Mesodermal cell (in vitro differentiated cells): ENCODE measurements around the gene KRTAP12-4. TPM values are rescaled to one million over a fixed set of nuclear protein-coding genes. Genes with fewer than 3 reads are reported as not detected.

Experiments
- H3K27ac ChIP-seq: 2 replicates; pipeline ENCODE4 v1.7.0; 2013; ENCODE audit warnings: mild to moderate bottlenecking, low read depth, low read length, moderate library complexity; ENCODE audit not compliant: severe bottlenecking
- H3K36me3 ChIP-seq: 2 replicates; pipeline ENCODE4 v1.7.1; 2013; ENCODE audit warnings: mild to moderate bottlenecking, low read length, moderate library complexity; ENCODE audit not compliant: control insufficient read depth, insufficient read depth
- H3K4me1 ChIP-seq: one replicate; pipeline ENCODE4 v1.7.1; 2013; ENCODE audit warnings: mild to moderate bottlenecking, low read length; ENCODE audit not compliant: insufficient read depth, control insufficient read depth, poor library complexity, severe bottlenecking
- H3K4me3 ChIP-seq: 2 replicates; pipeline ENCODE4 v1.7.0; 2013; ENCODE audit warnings: low read length, control low read depth, mild to moderate bottlenecking; ENCODE audit not compliant: insufficient read depth, poor library complexity, severe bottlenecking; ENCODE audit errors: extremely low read depth
- H3K9me3 ChIP-seq: 2 replicates; pipeline ENCODE4 v1.7.1; 2013; ENCODE audit warnings: mild to moderate bottlenecking, low read length, moderate library complexity; ENCODE audit not compliant: control insufficient read depth
- WGBS, 2 experiments: methylation state at CpG; one replicate each; pipeline ENCODE4 v1.1.5; 2013; ENCODE audit warnings: missing lambda C conversion rate in 2 of 2; ENCODE audit not compliant: insufficient coverage in 2 of 2; 5-methylcytosine and 5-hydroxymethylcytosine counted together
- polyA plus RNA-seq, 2 experiments: library from polyadenylated mRNA; stranded (reverse); fragments of 50-300 nt; gene quantifications; one replicate each; pipeline ENCODE4 v1.2.3, GENCODE V29; 2013

The KRTAP12-4 gene
- not detected for polyA plus RNA-seq (2013, experiment 1 of 2)
- not detected for polyA plus RNA-seq (2013, experiment 2 of 2)

- H3K27ac ChIP-seq, result no peak within 1 kb of the TSS
- WGBS, 2 experiments, result 93 to 95% methylated on average over 3 to 6 of the region's 9 CpGs
These were observed at the start of gene KRTAP12-4 for GRCh38 chr21:44654576-44655175. Gene KRTAP12-4 (minus strand): TSS chr21:44654659. CDS start chr21:44654614, 45 bp downstream.

GRCh38 chr21:44703731-44704635, 49.5 kb upstream of the KRTAP12-4 start:
- no peaks in the 10 kb centered on the region for H3K9me3 ChIP-seq
- H3K27ac ChIP-seq, result no peak overlapping the region
- H3K36me3 ChIP-seq, result no peaks in the 10 kb centered on the region
- 50 to 54% methylated on average over 11 to 12 of the region's 13 CpGs for WGBS, 2 experiments
- H3K4me3 ChIP-seq, result no peak overlapping the region
- no peaks in the 10 kb centered on the region for H3K4me1 ChIP-seq

More at GRCh38 chr21:44654576-44655175, at the start of gene KRTAP12-4:
- H3K4me1 ChIP-seq, result peaks cover 7% of the 10 kb centered on the region
- H3K9me3 ChIP-seq, result peaks cover 10% of the 10 kb centered on the region
- H3K36me3 ChIP-seq, result no peaks in the 10 kb centered on the region
- no peak within 1 kb of the TSS for H3K4me3 ChIP-seq

GRCh38 chr21:44702973-44703730, 48.7 kb upstream of the KRTAP12-4 start:
- H3K4me1 ChIP-seq, result peaks cover 4% of the 10 kb centered on the region
- no peak overlapping the region for H3K4me3 ChIP-seq
- no peak overlapping the region for H3K27ac ChIP-seq
- whole genome bisulfite sequencing, 2 experiments, result 68 to 77% methylated on average over 16 of the region's 16 CpGs
- no peaks in the 10 kb centered on the region for H3K9me3 ChIP-seq
- H3K36me3 ChIP-seq, result no peaks in the 10 kb centered on the region

GRCh38 chr21:44702111-44702972, 47.9 kb upstream of the KRTAP12-4 start:
- H3K4me3 ChIP-seq, result no peak overlapping the region
- H3K4me1 ChIP-seq, result peaks cover 11% of the 10 kb centered on the region
- no peaks in the 10 kb centered on the region for H3K36me3 ChIP-seq
- 79 to 85% methylated on average over 19 to 20 of the region's 22 CpGs for WGBS, 2 experiments
- no peak overlapping the region for H3K27ac ChIP-seq
- no peaks in the 10 kb centered on the region for H3K9me3 ChIP-seq

- Histone ChIP-seq H3K36me3 (no peaks in the 10 kb centered on the region), H3K4me1 (peaks cover 11% of the 10 kb centered on the region)
- 60 to 73% methylated on average over 8 to 12 of the region's 12 CpGs for WGBS, 2 experiments
These were observed 47.1 kb upstream of the KRTAP12-4 start for GRCh38 chr21:44701541-44701940.

GRCh38 chr21:44701023-44701400, 46.6 kb upstream of the KRTAP12-4 start:
- H3K4me1 ChIP-seq, result peaks cover 11% of the 10 kb centered on the region
- no peaks in the 10 kb centered on the region for H3K36me3 ChIP-seq
- WGBS, 2 experiments, result 85% methylated on average over 9 to 11 of the region's 14 CpGs
- no peak overlapping the region for H3K27ac ChIP-seq
- H3K4me3 ChIP-seq, result no peak overlapping the region
- H3K9me3 ChIP-seq, result no peaks in the 10 kb centered on the region

More at GRCh38 chr21:44701541-44701940, 47.1 kb upstream of the KRTAP12-4 start:
- Histone ChIP-seq H3K4me3 (no peak overlapping the region), H3K9me3 (no peaks in the 10 kb centered on the region), H3K27ac (no peak overlapping the region)

GRCh38 chr21:44700101-44701022, 45.9 kb upstream of the KRTAP12-4 start:
- no peaks in the 10 kb centered on the region for H3K9me3 ChIP-seq
- H3K4me3 ChIP-seq, result no peak overlapping the region
- no peaks in the 10 kb centered on the region for H3K36me3 ChIP-seq
- H3K4me1 ChIP-seq, result peaks cover 13% of the 10 kb centered on the region
- WGBS, 2 experiments, result 79 to 82% methylated on average over 16 to 21 of the region's 21 CpGs
- H3K27ac ChIP-seq, result no peak overlapping the region

- 83 to 90% methylated on average over 16 to 17 of the region's 17 CpGs for WGBS, 2 experiments
- no peak overlapping the region for H3K27ac ChIP-seq
- H3K4me1 ChIP-seq, result peaks cover 18% of the 10 kb centered on the region
- H3K4me3 ChIP-seq, result no peak overlapping the region
- no peaks in the 10 kb centered on the region for H3K9me3 ChIP-seq
- no peaks in the 10 kb centered on the region for H3K36me3 ChIP-seq
These were observed 45.1 kb upstream of the KRTAP12-4 start for GRCh38 chr21:44699502-44700001.
